Left renal cortex interstitium (tissue), 4 donors: ENCODE results near the gene HRG. TPM values are rescaled to one million over a fixed set of nuclear protein-coding genes. Genes with fewer than 3 reads are reported as not detected.

Source experiments
- DNase-seq, 4 donors: peaks; one replicate each; pipeline ENCODE4 v3.0.0-alpha.2; 2013; ENCODE audit warnings: low read depth in 4 of 4, low spot score in 2 of 4, missing footprints in 1 of 4
- polyA plus RNA-seq, 4 donors: library from polyadenylated mRNA; unstranded; fragments of 120-200 nt; gene quantifications; one replicate each; pipeline ENCODE4 v1.2.1, GENCODE V29; 2013; ENCODE audit not compliant: insufficient read length in 4 of 4

The HRG gene
- polyA plus RNA-seq, 4 donors, result 1.8 to 2.9 (median 2.2) TPM

- no peak for DNase-seq
Observed at GRCh38 chr3:186637686-186638085, 28.1 kb upstream of the HRG start.

- no peak for DNase-seq
Observed at GRCh38 chr3:186638259-186638658, 27.6 kb upstream of the HRG start.

DNA sequence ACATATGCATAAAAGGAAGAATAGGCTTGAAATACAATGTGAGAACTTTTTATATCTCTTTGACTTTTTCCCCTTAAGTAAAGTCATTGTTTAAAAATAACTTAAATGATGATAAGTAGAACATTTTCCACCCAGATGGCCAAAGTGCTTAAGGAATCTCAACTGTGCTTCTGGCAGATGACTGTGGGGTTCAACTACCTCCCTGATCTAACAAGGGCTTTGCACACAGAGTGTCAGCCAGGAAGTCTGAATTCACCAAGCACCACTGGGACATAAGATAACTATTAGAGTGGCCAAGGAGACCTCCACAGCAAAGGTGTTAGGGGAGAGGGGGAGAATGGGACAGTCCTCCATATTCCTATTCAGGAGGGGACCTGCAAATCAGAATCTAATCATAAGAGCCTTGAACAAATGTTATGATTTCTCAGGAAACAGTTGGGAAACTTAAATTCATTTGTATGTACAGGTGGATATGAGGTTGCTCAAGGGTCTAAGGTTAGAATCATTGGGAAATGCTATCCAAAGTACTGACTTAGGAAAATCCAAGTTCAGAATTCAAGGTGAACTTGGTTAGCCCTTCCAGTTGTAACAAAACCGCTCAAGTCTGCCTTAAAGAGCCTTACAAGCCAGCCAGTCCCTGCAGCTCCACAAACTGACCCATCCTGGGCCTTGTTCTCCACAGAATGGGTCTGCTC, 25.9 kb upstream of the HRG start, which contains the start of gene FETUB:
TSS of gene FETUB (plus strand) at position 622 of the 695 bp plus-strand sequence. CDS start at position 684, 62 bp downstream.
- DNase-seq, result no peak

DNA sequence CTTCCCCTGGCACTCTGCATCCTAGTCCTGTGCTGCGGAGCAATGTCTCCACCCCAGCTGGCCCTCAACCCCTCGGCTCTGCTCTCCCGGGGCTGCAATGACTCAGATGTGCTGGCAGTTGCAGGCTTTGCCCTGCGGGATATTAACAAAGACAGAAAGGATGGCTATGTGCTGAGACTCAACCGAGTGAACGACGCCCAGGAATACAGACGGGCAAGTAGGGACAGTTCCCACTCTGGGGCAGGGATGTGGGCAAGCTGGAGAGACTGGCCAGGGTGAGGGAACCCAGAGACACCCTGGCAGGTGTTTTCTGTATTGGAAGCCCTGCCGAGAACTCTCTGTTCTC, 25.4 kb upstream of the HRG start:
- DNase-seq, result no peak

DNA sequence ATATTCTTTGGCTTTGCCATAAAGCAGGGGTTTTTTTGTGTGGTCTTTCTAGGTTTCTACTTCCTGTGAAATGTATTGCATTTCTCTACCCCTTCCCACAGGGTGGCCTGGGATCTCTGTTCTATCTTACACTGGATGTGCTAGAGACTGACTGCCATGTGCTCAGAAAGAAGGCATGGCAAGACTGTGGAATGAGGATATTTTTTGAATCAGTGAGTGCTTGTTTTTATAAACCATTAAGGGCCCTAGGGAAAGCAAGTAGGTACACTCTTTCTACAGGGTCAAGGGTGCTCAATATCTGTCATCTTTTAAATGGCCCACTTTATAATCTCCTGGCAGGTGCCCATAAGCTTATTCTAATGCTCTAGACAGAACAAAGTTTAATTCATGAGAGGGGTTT, 24.9 kb upstream of the HRG start:
- DNase-seq, result no peak

DNA sequence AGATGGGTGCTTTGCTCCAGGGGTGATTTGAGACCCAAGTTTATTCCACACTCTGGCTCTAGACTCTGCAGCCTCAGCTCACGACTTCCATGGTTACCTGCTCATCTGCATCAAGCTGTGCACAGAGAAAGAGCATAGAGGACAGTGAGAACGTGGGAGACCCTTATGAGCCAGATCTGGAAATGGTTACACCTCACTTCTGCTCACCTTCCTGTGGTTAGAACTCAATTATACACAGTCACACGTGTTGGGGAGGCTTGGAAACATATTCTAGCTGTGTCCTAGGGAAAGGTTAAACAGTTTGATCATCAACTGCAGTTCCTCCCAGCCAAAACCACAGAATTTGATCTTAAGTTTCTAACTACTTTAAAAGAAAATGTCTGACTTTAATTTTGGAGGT, 23.8 kb upstream of the HRG start:
- DNase-seq, result no peak

GRCh38 chr3:186643493-186643892, 22.3 kb upstream of the HRG start:
- DNase-seq, result no peak

DNA sequence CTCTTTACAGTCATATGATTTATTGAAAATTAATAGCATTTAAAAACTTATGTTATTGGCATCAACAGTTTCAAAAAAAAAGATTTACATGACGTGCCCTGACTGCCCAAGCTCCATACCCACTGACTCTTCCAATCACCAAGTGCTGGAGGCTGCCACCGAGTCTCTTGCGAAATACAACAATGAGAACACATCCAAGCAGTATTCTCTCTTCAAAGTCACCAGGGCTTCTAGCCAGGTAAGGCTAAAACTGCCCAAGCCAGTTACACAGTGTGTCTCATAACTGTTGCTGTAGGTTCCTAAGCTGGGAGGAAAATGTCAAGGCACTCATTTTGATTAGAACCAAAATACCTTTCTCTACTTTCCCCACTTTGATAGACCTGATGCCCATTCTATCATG, 21.1 kb upstream of the HRG start:
- no peak for DNase-seq

GRCh38 chr3:186646106-186646505, 19.7 kb upstream of the HRG start:
- no peak for DNase-seq

GRCh38 chr3:186646841-186647240, 19.0 kb upstream of the HRG start:
- DNase-seq, result no peak

DNA sequence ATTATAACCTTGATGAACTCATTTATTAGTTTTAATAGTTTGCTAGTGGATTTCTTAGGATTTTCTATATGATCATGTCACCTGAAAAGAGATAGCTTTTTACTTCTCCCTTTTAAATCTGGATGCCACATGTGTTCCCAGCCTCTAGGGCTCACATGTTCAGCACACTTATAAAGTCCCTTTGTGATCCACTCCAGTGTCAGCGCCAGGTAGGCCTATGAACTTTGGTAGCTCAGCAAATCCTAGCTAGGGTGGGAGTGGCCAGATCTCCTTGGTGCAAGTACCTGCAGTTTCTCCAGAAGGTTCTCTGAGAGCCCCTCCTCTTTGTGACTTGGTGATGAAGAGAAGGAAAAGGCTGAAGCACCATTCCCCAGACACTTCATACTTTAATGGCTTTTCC, 17.0 kb upstream of the HRG start:
- DNase-seq, result no peak

- no peak for DNase-seq
Observed at GRCh38 chr3:186651678-186652215, 14.1 kb upstream of the HRG start.

- DNase-seq, result no peak
Observed at GRCh38 chr3:186653080-186653707, 12.6 kb upstream of the HRG start.

DNA sequence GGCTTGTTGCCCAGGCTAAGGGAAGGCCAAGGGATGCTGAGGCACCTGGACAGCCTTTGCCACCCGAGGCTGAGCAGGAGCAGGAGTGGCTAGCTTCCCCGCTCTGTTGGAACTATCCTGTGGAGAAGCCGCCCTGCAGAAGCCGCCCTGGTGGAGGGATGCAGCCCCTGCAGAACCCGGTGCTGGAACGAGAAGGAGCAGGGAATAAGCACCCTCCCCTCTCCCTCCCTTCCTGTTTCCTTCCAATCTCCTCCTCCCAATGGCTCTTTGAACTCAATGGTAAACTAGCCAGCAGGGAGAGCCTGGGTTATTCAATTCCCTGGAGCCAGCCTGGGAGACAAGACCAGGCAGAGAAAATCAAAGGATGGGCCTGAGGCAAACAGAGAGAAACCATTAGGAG, 11.8 kb upstream of the HRG start:
- DNase-seq, result no peak

- DNase-seq, result no peak
Observed at GRCh38 chr3:186663361-186664118, 2.3 kb upstream of the HRG start.

GRCh38 chr3:186664119-186664495, 1.7 kb upstream of the HRG start:
- no peak for DNase-seq

DNA sequence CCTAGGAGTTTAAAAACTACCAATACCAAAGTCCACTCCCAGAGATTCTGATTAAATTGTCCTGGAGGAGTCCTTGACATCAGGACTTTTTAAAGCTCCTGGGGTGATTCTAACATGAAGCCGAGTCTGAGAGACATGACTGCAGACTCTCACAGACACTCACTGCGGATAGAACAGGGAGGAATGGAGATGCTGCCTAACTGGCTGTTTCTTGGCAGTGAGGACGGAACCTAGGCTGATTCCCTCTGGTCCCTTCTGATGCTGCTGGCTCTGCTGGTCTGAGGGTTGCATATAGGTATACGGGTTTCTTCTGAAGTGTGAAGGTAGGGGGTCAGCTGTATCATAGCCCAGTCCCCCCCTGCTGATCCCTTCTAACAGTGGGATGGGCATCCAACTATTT, 1.3 kb upstream of the HRG start:
- no peak for DNase-seq

DNA sequence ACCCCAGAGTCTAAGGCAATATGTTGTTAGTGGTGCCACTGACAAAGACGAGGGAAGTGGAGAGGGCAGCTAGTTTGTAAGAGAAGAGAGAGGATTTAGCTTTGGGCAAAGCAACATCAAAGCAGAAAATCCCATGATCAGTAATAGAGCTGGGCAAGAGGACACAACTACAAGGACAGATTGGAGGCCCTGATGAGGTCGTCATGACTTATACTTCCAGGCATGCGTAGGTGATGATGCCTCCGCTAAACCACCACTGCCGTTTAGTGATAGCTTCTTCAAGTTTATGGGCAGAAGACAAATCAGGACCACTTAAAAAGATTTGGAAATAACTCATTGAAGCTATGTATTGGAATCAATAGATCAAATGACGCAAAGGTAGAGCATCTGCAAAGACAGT, 2.6 kb downstream of the HRG start:
- DNase-seq, result no peak

DNA sequence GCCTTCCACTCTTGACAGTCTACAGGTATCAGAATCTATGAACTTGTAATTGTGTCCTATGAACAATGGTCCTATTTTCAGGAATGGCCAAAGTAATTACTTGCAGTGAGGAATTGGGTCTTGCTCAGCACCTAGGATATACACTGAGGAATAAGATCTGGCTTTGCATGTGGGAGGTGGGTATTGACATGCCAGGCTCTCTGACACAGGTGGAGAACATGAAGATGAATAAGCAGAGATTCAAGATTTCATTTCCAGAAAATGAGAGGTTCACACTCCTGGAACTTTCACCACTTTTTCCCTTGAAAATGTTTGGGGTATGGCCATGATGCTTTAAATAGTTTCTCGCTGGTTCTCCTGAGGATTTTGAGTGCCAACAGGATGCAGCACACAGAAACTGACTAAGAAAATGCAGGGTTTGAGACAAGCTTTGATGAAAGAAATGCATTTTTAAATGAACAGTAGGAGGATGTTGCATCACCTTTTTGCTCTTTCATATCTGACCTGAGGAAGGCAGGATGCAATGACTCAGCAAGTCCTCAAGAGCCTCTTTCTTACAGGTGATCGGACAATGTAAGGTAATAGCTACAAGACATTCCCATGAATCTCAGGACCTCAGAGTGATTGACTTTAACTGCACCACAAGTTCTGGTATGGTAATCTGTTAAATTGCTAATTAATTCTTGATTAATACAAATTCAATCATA, 3.7 kb downstream of the HRG start:
- DNase-seq, result no peak

- no peak for DNase-seq
Observed at GRCh38 chr3:186670155-186670554, 4.3 kb downstream of the HRG start.

DNA sequence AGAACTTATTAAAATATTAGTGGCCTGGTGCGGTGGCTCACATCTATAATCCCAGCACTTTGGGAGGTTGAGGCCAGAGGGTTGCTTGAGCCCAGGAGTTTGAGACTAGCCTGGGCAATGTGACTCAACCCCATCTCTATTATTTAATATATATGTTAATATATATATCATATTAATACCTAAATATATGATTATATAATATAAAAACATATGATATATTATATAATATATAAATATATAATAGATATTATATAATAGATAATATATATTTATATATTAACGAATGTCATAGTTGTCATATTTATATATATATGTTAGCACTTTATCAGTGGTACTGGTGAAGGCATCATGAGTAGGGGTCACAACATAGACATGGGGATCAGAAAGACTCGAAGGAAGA, 5.2 kb downstream of the HRG start:
- DNase-seq, result no peak
